ENCODE measurements around the gene CCT3. TPM values are rescaled to one million over a fixed set of nuclear protein-coding genes. Genes with fewer than 3 reads are reported as not detected.
A peak's percentile ranks its signal among the peaks of the same experiment; 100 is the strongest.
"Not testable (repeated sequence)": the region's sequence is repeated elsewhere in the genome, so short reads cannot be mapped to it uniquely, and the experiment has no call there.

Gene CCT3
- total RNA-seq, 4 donors from 2014 or later = 91.4 to 198 (median 149) TPM

- Histone ChIP-seq H3K27me3 (peaks cover 32% of the 10 kb centered on the region), H3K4me3 (no peak overlapping the region), H3K9me3 (no peaks in the 10 kb centered on the region), H3K36me3 (no peaks in the 10 kb centered on the region), H3K4me1 (peaks cover 14% of the 10 kb centered on the region), H3K27ac (no peak overlapping the region)
- TF ChIP-seq POLR2A (IDR thresholded peaks at IDR 0.05) = no peak
- no peak for TF ChIP-seq EP300 (IDR thresholded peaks at IDR 0.05)
- TF ChIP-seq CTCF (IDR thresholded peaks at IDR 0.05) = no peak
- TF ChIP-seq POLR2AphosphoS5 (IDR thresholded peaks at IDR 0.05) = no peak
- WGBS = 84% methylated on average over 4 of the region's 4 CpGs
- DNase-seq (ENCODE audit: low spot score in 2 of 2) = no peak
These were observed 34.8 kb upstream of the CCT3 start for GRCh38 chr1:156372876-156373275.

GRCh38 chr1:156372265-156372586 lies 34.1 kb upstream of the CCT3 start:
- Histone ChIP-seq H3K27ac (no peak overlapping the region), H3K4me1 (peaks cover 14% of the 10 kb centered on the region), H3K27me3 (peaks cover 32% of the 10 kb centered on the region), H3K9me3 (no peaks in the 10 kb centered on the region), H3K36me3 (no peaks in the 10 kb centered on the region), H3K4me3 (no peak overlapping the region)
- DNase-seq (ENCODE audit: low spot score in 2 of 2) = no peak
- TF ChIP-seq CTCF (IDR thresholded peaks at IDR 0.05) (no peak), POLR2A (IDR thresholded peaks at IDR 0.05) (no peak), POLR2AphosphoS5 (IDR thresholded peaks at IDR 0.05) (no peak), EP300 (IDR thresholded peaks at IDR 0.05) (no peak)

GRCh38 chr1:156371553-156372264 lies 33.6 kb upstream of the CCT3 start:
- TF ChIP-seq CTCF (IDR thresholded peaks at IDR 0.05) (no peak), POLR2A (IDR thresholded peaks at IDR 0.05) (no peak)
- no peak for DNase-seq (ENCODE audit: low spot score in 2 of 2)
- H3K27me3 ChIP-seq = peaks cover 32% of the 10 kb centered on the region
- 56% methylated on average over 7 of the region's 7 CpGs for WGBS
- H3K9me3 ChIP-seq = no peaks in the 10 kb centered on the region
- no peak overlapping the region for H3K4me3 ChIP-seq
- H3K36me3 ChIP-seq = no peaks in the 10 kb centered on the region
- H3K27ac ChIP-seq = no peak overlapping the region
- peaks cover 14% of the 10 kb centered on the region for H3K4me1 ChIP-seq

- peak overlapping the region; percentile 51 for H3K4me3 ChIP-seq
- H3K9me3 ChIP-seq; H3K27ac ChIP-seq; DNase-seq (ENCODE audit: low spot score in 2 of 2); H3K36me3 ChIP-seq: not testable (repeated sequence)
- H3K27me3 ChIP-seq = peaks cover 31% of the 10 kb centered on the region
- peaks cover 14% of the 10 kb centered on the region for H3K4me1 ChIP-seq
- 95% methylated on average over 10 of the region's 10 CpGs for WGBS
These were observed 31.7 kb upstream of the CCT3 start for GRCh38 chr1:156369685-156370286.

GRCh38 chr1:156368889-156369684 lies 31.0 kb upstream of the CCT3 start, which contains the start of gene RHBG:
RHBG (plus strand) TSS chr1:156369211; CDS start chr1:156369250, 39 bp downstream.
- DNase-seq (ENCODE audit: low spot score in 2 of 2) = no peak
- WGBS = 7% methylated on average over 37 of the region's 48 CpGs
- H3K27ac ChIP-seq = no peak within 1 kb of the TSS
- H3K4me3 ChIP-seq = peak within 1 kb of the TSS; percentile 51
- peaks cover 34% of the 10 kb centered on the region for H3K27me3 ChIP-seq
- no peaks in the 10 kb centered on the region for H3K36me3 ChIP-seq
- no peaks in the 10 kb centered on the region for H3K9me3 ChIP-seq
- H3K4me1 ChIP-seq = peaks cover 14% of the 10 kb centered on the region
- no peak for TF ChIP-seq POLR2A (IDR thresholded peaks at IDR 0.05)
- no peak for TF ChIP-seq EP300 (IDR thresholded peaks at IDR 0.05)
- no peak for TF ChIP-seq CTCF (IDR thresholded peaks at IDR 0.05)
- TF ChIP-seq POLR2AphosphoS5 (IDR thresholded peaks at IDR 0.05) = no peak
